ENCODE data around the gene PTPRC.

Gene PTPRC

GRCh38 chr1:198677027-198677426 is 38.2 kb downstream of the PTPRC start:
- peak; percentile 75 for DNase-seq

- DNase-seq = no peak
Observed at GRCh38 chr1:198677871-198678270, 39.0 kb downstream of the PTPRC start.

GRCh38 chr1:198678301-198678836 is 39.5 kb downstream of the PTPRC start:
- DNase-seq = no peak

GRCh38 chr1:198678901-198679329 is 40.1 kb downstream of the PTPRC start:
- no peak for DNase-seq

- no peak for DNase-seq
Observed at GRCh38 chr1:198679535-198680173, 40.8 kb downstream of the PTPRC start.

GRCh38 chr1:198680174-198680875 is 41.5 kb downstream of the PTPRC start:
- no peak for DNase-seq

- DNase-seq = peak; percentile 57
Observed at GRCh38 chr1:198681252-198681651, 42.4 kb downstream of the PTPRC start.

GRCh38 chr1:198681831-198682759 is 43.3 kb downstream of the PTPRC start:
- peak; percentile 98 for DNase-seq

GRCh38 chr1:198682850-198683249 is 44.0 kb downstream of the PTPRC start:
- no peak for DNase-seq

- DNase-seq = no peak
Observed at GRCh38 chr1:198683449-198683848, 44.6 kb downstream of the PTPRC start.

GRCh38 chr1:198686069-198686728 is 47.4 kb downstream of the PTPRC start:
- peak; percentile 72 for DNase-seq

GRCh38 chr1:198687429-198687828 is 48.6 kb downstream of the PTPRC start:
- DNase-seq = no peak

- no peak for DNase-seq
Observed at GRCh38 chr1:198691063-198691462, 52.2 kb downstream of the PTPRC start.

GRCh38 chr1:198693321-198693720 is 54.5 kb downstream of the PTPRC start:
- no peak for DNase-seq

GRCh38 chr1:198694542-198694941 is 55.7 kb downstream of the PTPRC start:
- DNase-seq = no peak

GRCh38 chr1:198696211-198696610 is 57.4 kb downstream of the PTPRC start:
- DNase-seq = no peak

GRCh38 chr1:198699167-198700015 is 60.6 kb downstream of the PTPRC start:
- peak; percentile 46 for DNase-seq

- no peak for DNase-seq
Observed at GRCh38 chr1:198700016-198700392, 61.2 kb downstream of the PTPRC start.

- no peak for DNase-seq
Observed at GRCh38 chr1:198700396-198700795, 61.6 kb downstream of the PTPRC start.

GRCh38 chr1:198701250-198701649 is 62.4 kb downstream of the PTPRC start:
- no peak for DNase-seq

GRCh38 chr1:198701766-198702539 is 63.1 kb downstream of the PTPRC start:
- DNase-seq = no peak
